Activated naive CD4-positive, alpha-beta T cell treated with Interleukin-2 at 50 U/mL for 16 hours (primary cell): Measurements from ENCODE around the gene FHAD1.

Source experiments
- DNase-seq: peaks from one replicate; pipeline ENCODE4 v3.0.0-alpha.2; 2020

Gene FHAD1

GRCh38 chr1:15444468-15445389 lies 197.7 kb downstream of the FHAD1 start:
- no peak for DNase-seq

GRCh38 chr1:15445390-15446122 lies 198.5 kb downstream of the FHAD1 start:
- no peak for DNase-seq

DNA sequence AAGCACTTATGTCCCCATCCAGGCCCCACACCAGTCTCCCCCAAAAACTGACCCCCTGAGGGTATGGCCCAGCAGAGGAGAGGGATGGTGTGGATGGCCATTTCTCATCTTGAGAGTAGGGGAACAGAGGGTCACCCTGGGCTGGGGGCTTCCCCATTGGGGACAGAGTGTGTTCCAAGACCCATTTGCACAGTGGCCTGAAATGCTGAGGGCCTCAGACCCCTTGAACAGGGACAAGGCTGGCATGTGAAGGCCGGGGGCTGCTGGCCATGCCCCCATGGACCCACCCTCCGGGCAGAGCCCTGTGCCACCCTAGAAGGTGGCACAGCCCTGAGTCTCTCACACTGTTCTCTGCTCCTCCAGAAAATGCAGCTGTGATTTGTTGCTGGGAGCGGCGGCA lies 199.2 kb downstream of the FHAD1 start:
- no peak for DNase-seq
